Measurements from ENCODE around the gene PDX1.

DNA sequence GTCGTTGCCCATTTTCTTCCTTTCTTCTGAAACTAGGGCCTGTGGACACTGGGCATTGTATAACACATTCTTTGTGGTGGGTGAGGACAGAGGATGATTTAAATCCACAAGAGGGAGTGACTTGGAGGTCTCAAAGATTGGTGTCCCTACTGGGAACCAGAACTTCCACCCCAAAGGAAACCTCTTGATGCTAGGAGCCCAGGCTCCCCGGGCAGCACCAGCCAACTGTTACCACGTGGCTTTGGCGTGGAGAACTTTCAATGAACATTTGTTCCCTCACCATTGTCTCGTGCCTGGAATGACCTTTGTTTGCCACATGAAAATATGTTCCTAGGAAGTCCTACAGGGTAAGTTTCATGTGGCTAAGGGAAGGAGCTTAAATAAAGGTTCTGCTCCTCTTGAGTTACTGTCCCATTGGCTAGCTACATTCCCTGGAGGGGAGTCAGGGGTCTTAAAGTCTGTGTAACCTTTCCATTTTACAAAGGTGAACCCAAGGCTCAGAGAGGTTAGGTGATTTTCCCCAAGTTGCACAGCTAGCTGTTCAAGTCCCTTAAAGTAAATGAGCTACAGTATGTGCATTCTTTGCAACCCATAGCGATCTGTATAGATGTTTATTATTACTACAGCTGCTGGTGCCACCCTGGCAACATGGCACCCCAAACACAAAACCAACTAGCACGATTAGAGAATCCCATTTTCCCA lies 54.3 kb downstream of the PDX1 start:
- TF ChIP-seq, protein P1, sequence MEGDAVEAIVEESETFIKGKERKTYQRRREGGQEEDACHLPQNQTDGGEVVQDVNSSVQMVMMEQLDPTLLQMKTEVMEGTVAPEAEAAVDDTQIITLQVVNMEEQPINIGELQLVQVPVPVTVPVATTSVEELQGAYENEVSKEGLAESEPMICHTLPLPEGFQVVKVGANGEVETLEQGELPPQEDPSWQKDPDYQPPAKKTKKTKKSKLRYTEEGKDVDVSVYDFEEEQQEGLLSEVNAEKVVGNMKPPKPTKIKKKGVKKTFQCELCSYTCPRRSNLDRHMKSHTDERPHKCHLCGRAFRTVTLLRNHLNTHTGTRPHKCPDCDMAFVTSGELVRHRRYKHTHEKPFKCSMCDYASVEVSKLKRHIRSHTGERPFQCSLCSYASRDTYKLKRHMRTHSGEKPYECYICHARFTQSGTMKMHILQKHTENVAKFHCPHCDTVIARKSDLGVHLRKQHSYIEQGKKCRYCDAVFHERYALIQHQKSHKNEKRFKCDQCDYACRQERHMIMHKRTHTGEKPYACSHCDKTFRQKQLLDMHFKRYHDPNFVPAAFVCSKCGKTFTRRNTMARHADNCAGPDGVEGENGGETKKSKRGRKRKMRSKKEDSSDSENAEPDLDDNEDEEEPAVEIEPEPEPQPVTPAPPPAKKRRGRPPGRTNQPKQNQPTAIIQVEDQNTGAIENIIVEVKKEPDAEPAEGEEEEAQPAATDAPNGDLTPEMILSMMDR (conservative IDR thresholded peaks at IDR 0.05; ENCODE audit: low read length) = no peak
- TF ChIP-seq EZH2phosphoT487 (IDR thresholded peaks at IDR 0.05; ENCODE audit: borderline replicate concordance, low read depth, low read length) = no peak
